Chondrocyte (in vitro differentiated cells): ENCODE data around the gene NRL. TPM values are rescaled to one million over a fixed set of nuclear protein-coding genes. Genes with fewer than 3 reads are reported as not detected.

Source experiments
- DNase-seq: peaks from one replicate; pipeline ENCODE4 v3.0.0; 2021; ENCODE audit warnings: mixed read lengths, low spot score
- H3K27ac Mint-ChIP-seq: one replicate; pipeline ENCODE4 v1.8.0; 2021; ENCODE audit warnings: mild to moderate bottlenecking, moderate library complexity, mixed read lengths; ENCODE audit not compliant: unreplicated experiment
- H3K27me3 Mint-ChIP-seq: 2 replicates; pipeline ENCODE4 v1.8.0; 2021; ENCODE audit warnings: low read depth, mixed read lengths
- H3K36me3 Mint-ChIP-seq: 2 replicates; pipeline ENCODE4 v1.8.0; 2021; ENCODE audit warnings: low read depth, mixed read lengths
- H3K4me1 Mint-ChIP-seq: 2 replicates; pipeline ENCODE4 v1.8.0; 2021; ENCODE audit warnings: low read depth, mild to moderate bottlenecking, mixed read lengths
- H3K4me3 Mint-ChIP-seq: one replicate; pipeline ENCODE4 v1.8.0; 2021; ENCODE audit warnings: mild to moderate bottlenecking, moderate library complexity, mixed read lengths; ENCODE audit not compliant: unreplicated experiment
- H3K9me3 Mint-ChIP-seq: 2 replicates; pipeline ENCODE4 v1.8.0; 2021; ENCODE audit warnings: low read depth, mixed read lengths
- total RNA-seq: library from RNA; stranded (reverse); gene quantifications from 3 replicates; pipeline ENCODE4 v1.2.1, GENCODE V29; 2021
- TF ChIP-seq, protein P1 (sequence below): fragments of 200-600 bp; sonication (generic); IDR thresholded peaks from 2 replicates; pipeline ENCODE4 v1.5.0; 2021; ENCODE audit warnings: antibody characterized with exemption, mild to moderate bottlenecking, moderate library complexity

The NRL gene
- total RNA-seq, 1 donor from 2014 or later = 1.6 TPM

DNA sequence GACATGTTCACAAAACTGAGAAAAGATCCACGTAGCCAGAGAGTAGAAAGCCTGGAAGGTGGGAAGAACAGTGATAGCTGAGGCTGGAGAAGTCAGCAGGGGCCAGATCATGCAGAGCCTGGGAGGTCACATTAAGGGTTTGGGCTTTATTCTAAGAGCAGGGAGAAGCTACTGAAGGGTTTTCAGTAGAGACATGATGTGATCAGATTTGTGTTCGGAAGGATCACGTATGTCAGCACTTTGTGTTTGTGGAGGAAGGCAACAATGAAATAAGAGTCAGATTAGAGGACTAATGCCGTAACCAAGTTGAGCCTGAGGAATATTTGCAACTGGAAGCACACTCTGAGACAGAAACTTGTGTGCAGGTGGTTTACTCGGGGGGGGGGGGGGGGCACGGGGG is 24.9 kb downstream of the NRL start:
- TF ChIP-seq, protein P1, sequence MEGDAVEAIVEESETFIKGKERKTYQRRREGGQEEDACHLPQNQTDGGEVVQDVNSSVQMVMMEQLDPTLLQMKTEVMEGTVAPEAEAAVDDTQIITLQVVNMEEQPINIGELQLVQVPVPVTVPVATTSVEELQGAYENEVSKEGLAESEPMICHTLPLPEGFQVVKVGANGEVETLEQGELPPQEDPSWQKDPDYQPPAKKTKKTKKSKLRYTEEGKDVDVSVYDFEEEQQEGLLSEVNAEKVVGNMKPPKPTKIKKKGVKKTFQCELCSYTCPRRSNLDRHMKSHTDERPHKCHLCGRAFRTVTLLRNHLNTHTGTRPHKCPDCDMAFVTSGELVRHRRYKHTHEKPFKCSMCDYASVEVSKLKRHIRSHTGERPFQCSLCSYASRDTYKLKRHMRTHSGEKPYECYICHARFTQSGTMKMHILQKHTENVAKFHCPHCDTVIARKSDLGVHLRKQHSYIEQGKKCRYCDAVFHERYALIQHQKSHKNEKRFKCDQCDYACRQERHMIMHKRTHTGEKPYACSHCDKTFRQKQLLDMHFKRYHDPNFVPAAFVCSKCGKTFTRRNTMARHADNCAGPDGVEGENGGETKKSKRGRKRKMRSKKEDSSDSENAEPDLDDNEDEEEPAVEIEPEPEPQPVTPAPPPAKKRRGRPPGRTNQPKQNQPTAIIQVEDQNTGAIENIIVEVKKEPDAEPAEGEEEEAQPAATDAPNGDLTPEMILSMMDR = no peak
- no peak overlapping the region for H3K27ac Mint-ChIP-seq
- H3K4me3 Mint-ChIP-seq = no peak overlapping the region
- H3K4me1 Mint-ChIP-seq = peaks cover 17% of the 10 kb centered on the region
- DNase-seq = no peak
- no peaks in the 10 kb centered on the region for H3K9me3 Mint-ChIP-seq
- peaks cover 4% of the 10 kb centered on the region for H3K27me3 Mint-ChIP-seq
- no peaks in the 10 kb centered on the region for H3K36me3 Mint-ChIP-seq

DNA sequence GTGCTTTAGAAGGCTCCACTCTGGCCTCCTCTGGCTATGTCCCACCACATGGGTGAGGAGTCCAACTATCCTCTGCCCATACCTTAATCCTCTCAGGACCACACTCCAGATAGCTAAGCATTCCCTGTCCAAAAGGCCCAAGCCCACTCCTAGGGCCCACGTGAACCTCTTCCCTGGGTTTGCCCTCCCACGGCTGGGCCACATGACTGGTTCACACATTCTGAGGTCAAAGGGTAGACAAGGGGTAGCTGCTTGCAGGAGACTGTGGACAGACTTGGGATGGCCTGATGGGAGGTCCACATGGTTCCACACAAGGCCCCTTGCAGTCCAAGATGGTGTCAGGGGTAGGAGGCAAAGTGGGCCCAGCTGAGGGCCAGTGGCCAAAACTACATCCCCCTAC is 26.7 kb downstream of the NRL start:
- TF ChIP-seq, protein P1 = no peak
- Mint-ChIP-seq H3K4me1 (peaks cover 10% of the 10 kb centered on the region), H3K36me3 (no peaks in the 10 kb centered on the region), H3K9me3 (no peaks in the 10 kb centered on the region), H3K27ac (no peak overlapping the region), H3K4me3 (no peak overlapping the region), H3K27me3 (peaks cover 6% of the 10 kb centered on the region)
- no peak for DNase-seq

DNA sequence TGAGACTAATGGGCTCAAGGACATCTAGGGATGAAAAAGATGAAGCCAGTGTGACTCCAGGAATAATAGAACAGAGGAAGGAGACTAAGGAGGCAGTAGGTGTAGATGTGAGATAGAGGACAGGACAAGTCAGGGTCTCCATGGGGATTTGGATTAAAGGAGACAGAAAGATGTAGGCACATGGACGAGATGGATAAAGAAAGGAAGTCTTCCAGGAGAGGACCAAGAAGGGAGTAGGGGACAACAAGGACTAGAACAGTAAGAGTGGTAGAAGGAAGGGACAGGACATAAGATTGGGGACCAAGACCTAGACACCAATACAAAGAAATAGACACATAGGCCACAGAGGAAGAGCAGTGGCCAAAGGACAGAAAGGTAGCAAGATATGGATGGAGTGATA is 27.7 kb downstream of the NRL start:
- DNase-seq = no peak
- Mint-ChIP-seq H3K27me3 (peaks cover 13% of the 10 kb centered on the region), H3K36me3 (no peaks in the 10 kb centered on the region), H3K27ac (no peak overlapping the region), H3K4me1 (peaks cover 2% of the 10 kb centered on the region), H3K9me3 (no peaks in the 10 kb centered on the region), H3K4me3 (no peak overlapping the region)
- TF ChIP-seq, protein P1 = no peak

DNA sequence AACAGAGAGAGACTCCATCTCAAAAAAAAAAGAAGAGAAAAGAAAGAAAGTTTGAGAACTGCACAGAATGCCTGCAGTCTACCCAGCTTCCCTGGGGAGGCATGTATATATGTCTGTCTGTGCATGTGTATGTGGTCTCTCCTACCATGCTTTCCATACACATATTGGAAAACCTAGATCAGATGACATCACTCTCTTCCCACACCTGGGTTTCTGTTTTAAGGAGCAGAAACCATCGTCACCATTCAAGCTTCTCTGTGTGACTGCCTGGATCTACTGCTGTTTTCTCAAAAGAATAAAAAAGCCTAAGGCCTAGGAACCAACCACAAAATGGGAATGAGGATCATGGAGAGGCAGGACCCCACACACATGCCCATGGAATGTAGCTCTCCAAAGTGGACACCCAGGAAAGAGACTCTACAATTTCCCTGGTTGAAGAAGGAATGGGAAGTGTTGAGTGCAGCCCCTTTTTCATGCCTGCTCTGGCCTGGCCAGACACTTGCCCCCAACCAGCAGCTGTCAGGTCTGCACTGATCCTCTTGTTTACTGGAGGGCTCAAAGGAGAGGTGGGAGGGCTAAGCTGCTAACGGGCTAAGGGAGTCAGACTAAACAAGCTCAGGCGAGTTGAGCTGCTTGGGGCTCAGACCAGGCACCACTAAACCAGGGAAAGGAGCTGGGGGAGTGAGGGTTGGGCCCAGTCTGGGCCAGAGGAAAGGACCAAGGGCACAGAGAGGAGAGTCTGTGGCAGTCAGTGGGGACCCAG is 28.4 kb downstream of the NRL start:
- peak; percentile 26 for DNase-seq
- Mint-ChIP-seq H3K4me3 (no peak overlapping the region), H3K27me3 (peaks cover 16% of the 10 kb centered on the region), H3K36me3 (no peaks in the 10 kb centered on the region), H3K9me3 (no peaks in the 10 kb centered on the region), H3K27ac (no peak overlapping the region), H3K4me1 (peaks cover 5% of the 10 kb centered on the region)
- TF ChIP-seq, protein P1 = no peak

DNA sequence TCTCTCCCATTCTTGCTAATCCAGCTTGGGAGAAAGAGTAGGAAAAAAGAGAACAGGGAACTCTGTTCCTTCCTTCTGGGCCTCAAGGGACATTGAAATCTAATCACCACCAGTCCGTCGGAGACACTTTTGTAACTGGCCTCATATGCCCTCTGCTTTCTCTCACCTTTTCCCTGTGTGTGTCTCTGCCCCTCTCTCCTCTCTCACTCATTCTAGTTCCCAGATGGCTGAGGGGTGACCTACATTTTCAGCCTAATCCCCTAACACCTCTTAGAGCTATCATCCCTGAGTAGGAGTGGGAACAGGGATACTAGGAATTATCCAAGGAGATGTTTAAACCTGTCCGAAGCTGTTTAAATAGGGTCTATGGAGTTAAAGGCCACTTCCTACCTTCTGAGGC is 29.5 kb downstream of the NRL start:
- H3K27me3 Mint-ChIP-seq = peaks cover 17% of the 10 kb centered on the region

More for the DNA sequence above, 29.5 kb downstream of the NRL start:
- Mint-ChIP-seq H3K4me3 (no peak overlapping the region), H3K9me3 (no peaks in the 10 kb centered on the region), H3K36me3 (no peaks in the 10 kb centered on the region), H3K27ac (no peak overlapping the region), H3K4me1 (peaks cover 8% of the 10 kb centered on the region)
- DNase-seq = no peak
- TF ChIP-seq, protein P1 = no peak
